Measurements from ENCODE around the gene PROKR2. TPM values are rescaled to one million over a fixed set of nuclear protein-coding genes. Genes with fewer than 3 reads are reported as not detected.

The PROKR2 gene
- total and polyA plus RNA-seq, 9 of the 15 experiments (the other 6 are each of a cell fraction or from before 2014, with no cell fraction given) = not detected

GRCh38 chr20:5313916-5314315, 2.8 kb downstream of the PROKR2 start:
- H3K4me3 ChIP-seq = no peak overlapping the region
- peaks cover 0 to 25% of the 10 kb centered on the region in 2 experiments; a peak in 3 of 5 replicates for H3K27me3 ChIP-seq (ENCODE audit: control insufficient read depth in 2 of 2, insufficient read depth in 2 of 2, low read length in 2 of 2)
- H3K27ac ChIP-seq (ENCODE audit: extremely low read depth, low read depth, low read length) = no peak overlapping the region
- intact Hi-C loops (cut with micrococcal nuclease) (no loop called here), in situ Hi-C loops (cut with MboI) (no loop called here)
- H3K36me3 ChIP-seq (ENCODE audit: control insufficient read depth, insufficient read depth, low read length) = no peaks in the 10 kb centered on the region
- CTCF ChIA-PET (ENCODE audit: low intra/inter-chr PET ratio) = no interaction called here
- no peaks in the 10 kb centered on the region for H3K79me2 ChIP-seq (ENCODE audit: control insufficient read depth, insufficient read depth, low read length)
- no peaks in the 10 kb centered on the region for H3K9me3 ChIP-seq (replicated peaks; ENCODE audit: control insufficient read depth, insufficient read depth, low read depth, low read length)
- no peak overlapping the region for H2AFZ ChIP-seq (ENCODE audit: low read depth, low read length)
- H3K4me1 ChIP-seq (replicated peaks in 1 of 2; ENCODE audit: control insufficient read depth in 2 of 2, insufficient read depth in 2 of 2, low read length in 2 of 2) = no peaks in the 10 kb centered on the region
- WGBS (ENCODE audit: insufficient coverage, low coverage, missing lambda C conversion rate) = 1% methylated on average over 14 of the region's 17 CpGs
- H3K4me2 ChIP-seq (ENCODE audit: insufficient read depth, low read length) = no peak overlapping the region
- no peak for FAIRE-seq
- DNase-seq (ENCODE audit: extremely low read depth in 1 of 4, low spot score in 3 of 4) = no peak
- no TSS peak for BruUV-seq (replicated peaks)
- ATAC-seq = no peak
- no peaks in the 10 kb centered on the region for H3K9me1 ChIP-seq (ENCODE audit: control insufficient read depth, insufficient read depth, low read length)
- H3K9ac ChIP-seq (ENCODE audit: insufficient read depth in 1 of 2, low read depth in 2 of 2, low read length in 2 of 2) = no peak overlapping the region
- no peaks in the 10 kb centered on the region for H4K20me1 ChIP-seq (replicated peaks; ENCODE audit: control insufficient read depth, insufficient read depth, low read length)
- POLR2A ChIA-PET = no interaction called here
- no peak for TF ChIP-seq CEBPG (CRISPR knock-in tag; IDR thresholded peaks at IDR 0.05)
- TF ChIP-seq CEBPG (tag; conservative IDR thresholded peaks at IDR 0.05 in 1 of 2, IDR thresholded peaks at IDR 0.05 in 1 of 2) = 0 out of 4 replicates have a peak, but pooled peaks have one; percentile 16 to 40
- TF ChIP-seq ZNF551 (CRISPR knock-in tag; IDR thresholded peaks at IDR 0.05) = no peak
- TF ChIP-seq STAG1 (CRISPR knock-in tag; IDR thresholded peaks at IDR 0.05; ENCODE audit: borderline replicate concordance) = no peak
- TF ChIP-seq, protein P1, sequence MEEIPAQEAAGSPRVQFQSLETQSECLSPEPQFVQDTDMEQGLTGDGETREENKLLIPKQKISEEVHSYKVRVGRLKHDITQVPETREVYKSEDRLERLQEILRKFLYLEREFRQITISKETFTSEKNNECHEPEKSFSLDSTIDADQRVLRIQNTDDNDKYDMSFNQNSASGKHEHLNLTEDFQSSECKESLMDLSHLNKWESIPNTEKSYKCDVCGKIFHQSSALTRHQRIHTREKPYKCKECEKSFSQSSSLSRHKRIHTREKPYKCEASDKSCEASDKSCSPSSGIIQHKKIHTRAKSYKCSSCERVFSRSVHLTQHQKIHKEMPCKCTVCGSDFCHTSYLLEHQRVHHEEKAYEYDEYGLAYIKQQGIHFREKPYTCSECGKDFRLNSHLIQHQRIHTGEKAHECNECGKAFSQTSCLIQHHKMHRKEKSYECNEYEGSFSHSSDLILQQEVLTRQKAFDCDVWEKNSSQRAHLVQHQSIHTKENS (CRISPR knock-in tag; IDR thresholded peaks at IDR 0.05) = no peak
- TF ChIP-seq BRD9 (IDR thresholded peaks at IDR 0.05; ENCODE audit: low read depth, partially characterized antibody) = no peak
- TF ChIP-seq CHD1 (IDR thresholded peaks at IDR 0.05; ENCODE audit: low read length) = no peak
- no peak for TF ChIP-seq BACH1 (tag; IDR thresholded peaks at IDR 0.05)
- TF ChIP-seq, protein P2, sequence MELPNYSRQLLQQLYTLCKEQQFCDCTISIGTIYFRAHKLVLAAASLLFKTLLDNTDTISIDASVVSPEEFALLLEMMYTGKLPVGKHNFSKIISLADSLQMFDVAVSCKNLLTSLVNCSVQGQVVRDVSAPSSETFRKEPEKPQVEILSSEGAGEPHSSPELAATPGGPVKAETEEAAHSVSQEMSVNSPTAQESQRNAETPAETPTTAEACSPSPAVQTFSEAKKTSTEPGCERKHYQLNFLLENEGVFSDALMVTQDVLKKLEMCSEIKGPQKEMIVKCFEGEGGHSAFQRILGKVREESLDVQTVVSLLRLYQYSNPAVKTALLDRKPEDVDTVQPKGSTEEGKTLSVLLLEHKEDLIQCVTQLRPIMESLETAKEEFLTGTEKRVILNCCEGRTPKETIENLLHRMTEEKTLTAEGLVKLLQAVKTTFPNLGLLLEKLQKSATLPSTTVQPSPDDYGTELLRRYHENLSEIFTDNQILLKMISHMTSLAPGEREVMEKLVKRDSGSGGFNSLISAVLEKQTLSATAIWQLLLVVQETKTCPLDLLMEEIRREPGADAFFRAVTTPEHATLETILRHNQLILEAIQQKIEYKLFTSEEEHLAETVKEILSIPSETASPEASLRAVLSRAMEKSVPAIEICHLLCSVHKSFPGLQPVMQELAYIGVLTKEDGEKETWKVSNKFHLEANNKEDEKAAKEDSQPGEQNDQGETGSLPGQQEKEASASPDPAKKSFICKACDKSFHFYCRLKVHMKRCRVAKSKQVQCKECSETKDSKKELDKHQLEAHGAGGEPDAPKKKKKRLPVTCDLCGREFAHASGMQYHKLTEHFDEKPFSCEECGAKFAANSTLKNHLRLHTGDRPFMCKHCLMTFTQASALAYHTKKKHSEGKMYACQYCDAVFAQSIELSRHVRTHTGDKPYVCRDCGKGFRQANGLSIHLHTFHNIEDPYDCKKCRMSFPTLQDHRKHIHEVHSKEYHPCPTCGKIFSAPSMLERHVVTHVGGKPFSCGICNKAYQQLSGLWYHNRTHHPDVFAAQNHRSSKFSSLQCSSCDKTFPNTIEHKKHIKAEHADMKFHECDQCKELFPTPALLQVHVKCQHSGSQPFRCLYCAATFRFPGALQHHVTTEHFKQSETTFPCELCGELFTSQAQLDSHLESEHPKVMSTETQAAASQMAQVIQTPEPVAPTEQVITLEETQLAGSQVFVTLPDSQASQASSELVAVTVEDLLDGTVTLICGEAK (IDR thresholded peaks at IDR 0.05) = no peak
- TF ChIP-seq, protein P2 (CRISPR knock-in tag; IDR thresholded peaks at IDR 0.05) = no peak
- no peak for TF ChIP-seq ZNF282 (CRISPR knock-in tag; IDR thresholded peaks at IDR 0.05)
- peak; percentile 62 for TF ChIP-seq CEBPB (tag; IDR thresholded peaks at IDR 0.05)
- TF ChIP-seq XRCC5 (IDR thresholded peaks at IDR 0.05; ENCODE audit: low read depth, low read length) = no peak
- TF ChIP-seq IRF2 (CRISPR knock-in tag; IDR thresholded peaks at IDR 0.05) = no peak
- TF ChIP-seq MXI1 (IDR thresholded peaks at IDR 0.05; ENCODE audit: low read depth, low read length) = no peak
